ENCODE data around the gene DSTYK.
A peak's percentile ranks its signal among the peaks of the same experiment; 100 is the strongest.

The DSTYK gene

GRCh38 chr1:205124726-205125125 lies 86.8 kb downstream of the DSTYK start:
- no peak for DNase-seq

DNA sequence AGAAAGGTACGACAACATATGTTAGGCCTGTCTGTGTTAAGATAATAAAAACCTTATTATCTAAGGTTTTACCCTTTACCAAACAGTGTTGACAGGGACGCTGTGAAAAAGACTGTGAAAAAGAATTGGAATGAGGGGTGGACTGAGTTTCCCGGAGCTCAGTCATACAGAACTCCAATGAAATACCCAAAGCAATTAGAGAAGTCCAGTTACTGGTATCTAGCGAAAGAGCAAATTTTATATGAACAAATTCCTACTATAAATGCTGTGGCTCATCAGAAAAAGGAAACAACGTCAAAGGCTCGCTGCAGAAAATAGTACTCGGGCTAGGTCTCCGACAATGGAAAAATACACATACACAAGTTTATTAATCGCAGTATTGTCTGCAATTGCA lies 89.0 kb downstream of the DSTYK start:
- DNase-seq: no peak

- DNase-seq: peak; percentile 75 to 90
Measured at GRCh38 chr1:205121660-205122488, 89.6 kb downstream of the DSTYK start, which contains the start of gene RBBP5. RBBP5 (minus strand) TSS chr1:205121978; CDS start chr1:205121873, 105 bp downstream.

- no peak for DNase-seq
Measured at GRCh38 chr1:205118752-205119151, 92.8 kb downstream of the DSTYK start.

- no peak for DNase-seq
Measured at GRCh38 chr1:205111354-205111753, 100.1 kb downstream of the DSTYK start.

GRCh38 chr1:205109711-205110110 lies 101.8 kb downstream of the DSTYK start:
- DNase-seq: no peak

DNA sequence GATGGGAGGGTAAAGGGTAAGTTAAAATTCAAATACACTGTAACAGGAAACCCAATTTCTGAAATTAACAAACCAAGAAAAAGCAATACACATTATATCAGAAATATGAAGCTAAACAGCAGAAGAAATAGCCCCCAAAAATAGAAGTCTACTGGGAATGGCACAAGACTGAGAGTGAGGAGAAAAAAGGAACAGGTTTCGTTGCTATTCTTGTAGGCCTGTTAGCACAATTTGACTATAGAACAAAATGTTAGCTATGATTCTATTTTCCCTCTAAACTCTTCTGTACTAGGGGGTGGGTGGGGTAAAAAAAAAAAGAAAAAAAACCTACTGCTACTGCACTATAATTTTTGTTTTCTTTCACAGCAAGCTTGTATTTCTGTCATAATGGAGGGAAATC lies 102.2 kb downstream of the DSTYK start:
- DNase-seq: no peak

DNA sequence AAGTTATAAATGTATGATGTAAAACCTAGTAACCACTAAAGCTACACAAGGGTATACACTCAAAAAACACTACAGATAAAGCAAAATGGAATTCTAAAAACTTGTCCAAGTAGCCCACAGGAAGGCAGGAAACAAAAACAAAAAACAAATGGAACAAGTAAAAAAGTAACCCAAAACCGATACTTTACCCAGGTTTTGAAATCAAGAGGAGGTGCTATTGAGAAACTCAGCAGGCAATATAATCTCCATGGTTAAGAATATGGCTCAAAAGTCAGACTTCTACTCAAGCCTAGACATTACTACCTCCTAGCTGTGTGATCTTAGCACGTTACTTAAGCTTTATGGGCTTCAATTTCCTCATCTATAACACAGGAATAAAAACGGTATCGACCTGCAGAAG lies 103.0 kb downstream of the DSTYK start:
- no peak for DNase-seq

GRCh38 chr1:205107327-205107726 lies 104.2 kb downstream of the DSTYK start:
- DNase-seq: no peak

- DNase-seq: no peak
Measured at GRCh38 chr1:205102404-205102803, 109.1 kb downstream of the DSTYK start.

DNA sequence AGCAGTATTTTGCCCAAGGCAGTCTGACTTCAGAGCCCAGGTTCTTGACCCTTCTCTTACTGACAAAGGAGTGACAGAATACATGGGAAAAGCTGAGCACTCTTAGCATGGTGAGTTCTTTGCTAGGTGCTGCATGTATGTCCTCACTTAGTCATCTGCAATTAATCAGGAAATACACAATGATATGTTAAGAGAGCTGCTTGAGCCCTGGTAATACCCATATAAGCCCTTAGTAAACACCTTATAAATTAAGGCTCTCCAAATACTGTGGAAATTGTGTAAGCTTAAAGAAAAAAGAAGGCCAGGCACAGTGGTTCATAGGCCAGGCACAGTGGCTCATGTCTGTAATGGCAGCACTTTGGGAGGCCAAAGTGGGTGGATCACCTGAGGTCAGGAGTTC lies 113.3 kb downstream of the DSTYK start:
- no peak for DNase-seq

GRCh38 chr1:205095422-205095821 lies 116.1 kb downstream of the DSTYK start:
- DNase-seq: no peak

All from SW 1271 (cell line).